Anterior cingulate cortex (tissue), 58 donors: Measurements from ENCODE around the gene SLC12A5.
"Not testable (repeated sequence)": the region's sequence is repeated elsewhere in the genome, so short reads cannot be mapped to it uniquely, and the experiment has no call there.

Source experiments
- DNase-seq, 58 donors: peaks; one replicate each; lab custom pipeline; 2025; lab: John Stamatoyannopoulos, UW

Gene SLC12A5

GRCh38 chr20:46071573-46071972 lies 42.6 kb downstream of the SLC12A5 start:
- no peak for DNase-seq

GRCh38 chr20:46073024-46073423 lies 44.0 kb downstream of the SLC12A5 start:
- DNase-seq, result no peak

GRCh38 chr20:46073443-46073842 lies 44.4 kb downstream of the SLC12A5 start:
- no peak for DNase-seq

- DNase-seq, result no peak
Measured at GRCh38 chr20:46074006-46074405, 45.0 kb downstream of the SLC12A5 start.

GRCh38 chr20:46076806-46077205 lies 47.8 kb downstream of the SLC12A5 start:
- DNase-seq, result no peak

GRCh38 chr20:46077642-46078305 lies 48.8 kb downstream of the SLC12A5 start:
- no peak for DNase-seq

GRCh38 chr20:46078954-46079353 lies 49.9 kb downstream of the SLC12A5 start:
- peak in 7 of 58 donors; percentile 8 to 40 (median 28) for DNase-seq

- DNase-seq, result no peak
Measured at GRCh38 chr20:46081074-46081473, 52.1 kb downstream of the SLC12A5 start.

- DNase-seq, result peak in 1 of 58 donors; percentile 13
Measured at GRCh38 chr20:46083101-46083500, 54.1 kb downstream of the SLC12A5 start.

GRCh38 chr20:46083531-46084061 lies 54.6 kb downstream of the SLC12A5 start:
- DNase-seq, result no peak

GRCh38 chr20:46084805-46085178 lies 55.8 kb downstream of the SLC12A5 start:
- no peak for DNase-seq

GRCh38 chr20:46085179-46085851 lies 56.3 kb downstream of the SLC12A5 start:
- DNase-seq, result no peak

- DNase-seq, result no peak
Measured at GRCh38 chr20:46087161-46087560, 58.1 kb downstream of the SLC12A5 start.

- no peak for DNase-seq
Measured at GRCh38 chr20:46088409-46089166, 59.6 kb downstream of the SLC12A5 start.

GRCh38 chr20:46089167-46089416 lies 60.1 kb downstream of the SLC12A5 start:
- peak in 8 of 58 donors; percentile 58 to 80 (median 70) for DNase-seq

GRCh38 chr20:46089417-46090388 lies 60.7 kb downstream of the SLC12A5 start, which contains the start of gene NCOA5:
Gene NCOA5 (minus strand): TSS chr20:46089962. CDS start chr20:46079424, 10,538 bp downstream.
- peak; percentile 73 to 97 (median 94) for DNase-seq

- DNase-seq, result not testable (repeated sequence)
Measured at GRCh38 chr20:46091622-46092535, 62.9 kb downstream of the SLC12A5 start.

GRCh38 chr20:46093531-46093930 lies 64.5 kb downstream of the SLC12A5 start:
- DNase-seq, result no peak
